NCI-H2107 treated with DMSO at 0.1 percent for 48 hours (cell line): ENCODE results near the gene CASZ1.

ENCODE experiments used
- DNase-seq: peaks from one replicate; lab custom pipeline; 2025; ENCODE audit not compliant: unreplicated experiment; lab: John Stamatoyannopoulos, UW

Gene CASZ1

DNA sequence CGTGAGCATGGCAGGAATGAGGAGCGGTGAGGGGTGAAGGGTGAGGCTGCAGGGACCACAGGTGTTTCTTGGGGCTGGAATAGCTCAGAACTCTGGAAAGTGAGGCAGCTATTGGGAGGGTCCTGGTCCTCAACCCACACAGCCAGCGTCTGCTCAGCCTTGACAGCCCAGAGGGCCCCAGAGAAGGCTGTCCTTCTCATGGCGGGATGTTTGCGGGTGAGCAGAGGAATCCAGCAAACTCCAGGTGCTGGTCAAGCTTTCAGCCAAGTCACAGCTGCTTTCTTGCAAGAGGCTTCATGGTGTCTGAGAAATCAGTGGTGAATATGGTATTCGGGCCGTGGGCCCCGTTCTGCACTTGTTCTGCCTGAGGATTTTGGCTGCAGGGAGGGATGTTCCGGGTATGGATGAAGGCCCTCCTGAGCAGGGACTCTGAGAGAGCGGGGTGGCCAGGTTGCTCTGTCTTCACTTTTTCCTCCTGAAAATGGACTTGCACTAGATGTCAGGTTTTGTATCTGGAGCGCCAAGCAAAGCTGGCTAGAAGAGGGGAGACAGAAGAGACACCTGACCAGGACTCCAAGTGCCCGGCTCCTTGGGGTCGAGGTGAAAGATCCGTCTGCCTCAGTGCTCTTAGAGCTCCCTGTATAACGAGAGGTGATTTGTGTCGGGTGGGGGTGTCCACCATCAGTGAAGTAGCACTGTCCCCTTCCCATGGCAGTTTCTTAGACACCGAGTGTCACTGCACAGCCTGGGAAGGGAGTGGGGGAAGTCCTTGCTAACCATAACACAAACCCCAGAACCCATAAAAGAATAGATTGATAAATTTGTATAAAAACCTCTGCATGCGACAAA, 181.8 kb downstream of the CASZ1 start:
- no peak for DNase-seq

- no peak for DNase-seq
Measured at GRCh38 chr1:10613861-10614260, 182.6 kb downstream of the CASZ1 start.

DNA sequence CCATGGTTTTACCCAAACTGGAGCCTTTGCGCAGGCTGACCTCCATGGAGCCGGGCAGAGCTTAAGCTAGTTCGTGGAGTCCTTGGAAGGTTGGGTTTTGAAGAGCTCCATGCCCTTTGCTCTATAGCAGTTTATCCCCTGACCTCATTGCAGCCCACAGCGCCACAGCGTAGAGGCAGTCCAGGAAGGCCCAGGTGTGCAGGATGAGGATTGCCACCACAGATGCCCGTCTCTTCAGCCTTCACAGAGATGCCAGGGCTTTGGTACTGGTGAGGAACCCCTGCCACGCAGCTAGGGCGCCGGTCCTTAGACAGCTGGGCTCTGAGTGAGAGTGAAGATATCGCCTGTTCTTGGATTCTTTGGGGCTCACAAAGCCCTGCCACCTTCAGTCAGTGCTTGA, 183.1 kb downstream of the CASZ1 start:
- DNase-seq, result no peak

- no peak for DNase-seq
Measured at GRCh38 chr1:10612436-10613160, 183.8 kb downstream of the CASZ1 start.

DNA sequence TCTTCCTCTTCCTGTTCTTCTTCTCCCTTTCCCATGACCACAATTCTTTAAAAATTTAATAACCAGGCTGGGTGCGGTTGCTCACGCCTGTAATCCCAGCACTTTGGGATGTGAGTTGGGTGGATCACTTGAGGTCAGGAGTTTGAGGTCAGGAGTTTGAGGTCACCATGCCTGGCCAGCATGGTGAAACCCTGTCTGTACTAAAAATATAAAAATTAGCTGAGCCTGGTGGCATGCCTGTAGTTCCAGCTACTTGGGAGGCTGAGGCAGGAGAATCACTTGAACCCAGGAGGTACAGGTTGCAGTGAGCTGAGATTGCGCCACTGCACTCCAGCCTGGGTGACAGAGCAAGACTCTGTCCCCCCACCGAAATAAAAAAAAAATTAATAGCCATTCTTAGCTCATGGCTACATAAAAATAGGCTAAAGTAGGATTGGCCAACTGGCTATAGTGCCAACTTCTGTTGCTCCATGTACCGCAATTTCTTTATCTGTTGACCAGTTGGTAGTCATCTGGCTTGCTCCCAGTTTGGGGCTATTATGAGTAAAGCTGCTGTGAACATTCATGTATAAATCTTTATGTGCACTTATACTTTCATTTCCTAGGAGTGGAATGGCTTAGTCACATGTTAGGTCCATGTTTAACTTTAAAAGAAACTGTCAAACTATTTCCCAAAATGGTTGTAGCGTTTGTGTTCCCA, 185.4 kb downstream of the CASZ1 start:
- DNase-seq, result no peak

GRCh38 chr1:10608690-10609089, 187.8 kb downstream of the CASZ1 start:
- DNase-seq, result no peak

DNA sequence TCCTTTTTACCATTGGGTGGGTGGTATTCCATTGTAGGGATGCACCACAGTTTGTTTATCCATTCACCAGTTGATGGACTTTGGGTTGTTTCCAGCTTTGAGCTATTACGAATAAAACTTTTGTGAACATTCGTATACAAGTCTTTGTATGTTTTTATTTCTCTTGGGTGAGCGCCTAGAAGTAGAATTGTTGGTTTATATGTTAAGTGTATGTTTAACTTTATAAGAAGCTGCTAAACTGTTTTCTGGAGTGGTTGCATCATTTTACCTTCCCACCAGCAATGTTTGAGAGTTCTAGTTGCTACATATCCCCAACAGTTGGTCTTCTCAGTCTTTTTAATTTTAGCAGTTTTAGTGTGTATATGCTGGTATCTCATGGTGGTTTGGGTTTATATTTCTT, 189.2 kb downstream of the CASZ1 start:
- no peak for DNase-seq

DNA sequence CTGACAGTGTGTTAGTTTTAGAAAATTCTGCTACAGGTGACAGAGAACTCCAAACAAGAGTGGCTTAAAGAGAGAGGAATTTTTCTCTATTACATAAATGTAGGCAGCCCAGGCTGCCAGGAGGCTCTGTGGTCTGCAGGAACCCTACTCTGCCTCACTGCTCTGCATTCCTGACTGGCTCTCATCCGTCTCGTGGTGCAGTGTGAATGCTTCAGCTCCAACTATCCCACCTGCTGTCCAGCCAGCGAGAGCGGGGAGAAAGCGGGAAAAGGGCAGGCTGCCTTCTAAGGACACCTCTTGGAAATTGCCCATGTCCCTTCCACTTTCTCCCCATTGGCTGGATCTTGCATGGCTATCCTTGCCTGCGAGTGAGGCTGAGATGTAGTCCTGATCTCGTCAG, 190.4 kb downstream of the CASZ1 start:
- DNase-seq, result no peak

DNA sequence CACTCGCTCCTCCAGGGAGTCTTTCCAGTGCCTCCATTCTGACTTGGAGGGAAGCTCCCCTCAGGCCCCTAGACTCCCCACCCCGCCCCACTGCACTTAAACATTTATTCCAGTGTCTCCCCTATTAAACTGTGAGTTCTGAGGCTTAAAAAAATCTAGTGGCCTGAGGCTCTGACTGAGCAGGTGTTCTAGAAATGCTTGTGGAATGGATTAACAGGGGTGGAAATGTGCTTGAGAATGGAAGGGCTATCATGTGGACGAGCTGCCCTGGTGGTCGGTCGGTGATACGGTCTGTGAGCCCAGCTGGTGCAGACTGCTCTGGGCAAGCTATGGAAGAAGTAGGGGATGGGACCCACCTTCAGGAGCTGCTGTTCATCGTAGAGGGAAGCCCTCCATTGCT, 191.5 kb downstream of the CASZ1 start:
- DNase-seq, result no peak

DNA sequence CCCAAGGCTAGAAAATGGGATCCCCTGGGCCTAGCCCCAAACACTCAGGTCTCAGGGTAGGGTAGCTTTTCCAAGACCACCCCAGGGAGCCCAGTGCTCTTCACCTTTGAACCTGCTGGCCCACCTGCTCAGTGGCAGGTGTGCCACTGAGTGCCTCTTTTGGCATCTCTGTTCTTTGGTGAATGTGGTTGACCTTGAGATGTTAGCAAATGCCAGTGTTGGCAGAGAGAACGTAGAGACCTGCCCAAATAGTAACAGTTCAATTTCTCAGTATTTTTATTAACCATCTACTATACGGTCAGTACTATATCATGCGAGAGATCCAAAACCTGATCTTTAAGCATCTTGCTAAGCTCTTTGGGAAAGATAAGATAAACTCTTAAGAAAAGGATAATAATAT, 193.5 kb downstream of the CASZ1 start:
- no peak for DNase-seq

- no peak for DNase-seq
Measured at GRCh38 chr1:10601342-10602070, 194.9 kb downstream of the CASZ1 start.

GRCh38 chr1:10599194-10599861, 197.1 kb downstream of the CASZ1 start:
- no peak for DNase-seq

DNA sequence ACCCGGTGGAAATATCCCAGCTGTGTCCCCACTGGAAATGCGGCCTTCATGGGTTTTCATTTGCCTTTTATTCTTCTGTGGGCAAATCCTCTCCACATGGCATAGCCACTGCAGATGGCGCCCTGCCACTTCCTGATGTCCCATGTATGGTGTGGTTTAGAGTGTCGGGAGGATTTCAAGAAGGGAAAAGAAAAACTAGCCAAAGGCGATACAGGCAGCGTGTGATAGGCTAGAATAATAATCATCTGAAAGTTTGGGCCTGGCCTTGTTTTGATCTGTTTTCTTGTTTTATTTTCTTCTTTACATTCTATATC, 198.1 kb downstream of the CASZ1 start:
- no peak for DNase-seq

DNA sequence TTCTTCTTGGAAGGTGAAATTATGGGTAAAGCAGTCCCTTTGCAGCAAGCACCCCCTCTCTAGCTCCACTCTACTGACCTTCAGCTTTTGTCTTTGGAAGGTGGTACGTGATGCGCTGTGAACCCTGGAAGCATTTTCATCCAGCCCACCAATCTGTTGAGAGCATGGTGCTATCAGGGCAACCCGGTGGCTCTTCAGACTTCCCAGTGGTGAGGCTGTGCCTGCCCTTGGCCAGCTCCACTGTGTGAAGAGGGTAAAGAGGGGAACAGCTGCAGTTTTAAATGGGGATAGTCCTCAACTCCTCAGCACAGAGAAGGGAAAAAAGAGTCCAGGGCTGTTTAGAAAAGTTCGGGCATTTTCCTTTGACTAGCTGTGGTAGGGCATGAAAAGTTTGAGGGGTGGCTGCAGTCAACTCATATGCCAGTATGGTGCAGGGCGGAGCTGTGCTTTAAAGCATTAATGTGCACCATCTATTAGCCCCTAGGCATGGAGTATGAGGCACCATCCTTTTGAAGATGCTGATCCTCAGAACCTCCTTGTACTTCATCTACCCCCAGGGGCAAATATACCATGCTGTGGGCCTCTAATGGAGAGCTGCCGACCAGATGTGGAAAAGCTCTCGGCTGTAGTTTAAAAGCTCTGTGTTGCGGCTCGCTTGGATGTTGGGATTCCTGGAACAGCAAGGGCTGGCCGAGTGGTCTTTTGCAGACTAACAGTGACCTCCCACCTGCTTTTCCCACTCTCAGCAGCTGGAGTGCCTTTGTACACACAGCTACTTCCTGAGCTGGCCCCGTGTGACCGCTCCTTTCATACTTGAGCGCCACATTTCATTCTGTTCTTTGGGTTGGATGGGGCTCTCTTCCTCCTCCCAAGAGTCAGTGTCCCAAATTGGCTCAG, 198.7 kb downstream of the CASZ1 start:
- no peak for DNase-seq

- DNase-seq, result no peak
Measured at GRCh38 chr1:10596780-10597179, 199.7 kb downstream of the CASZ1 start.

GRCh38 chr1:10594595-10595223, 201.7 kb downstream of the CASZ1 start:
- DNase-seq, result no peak

DNA sequence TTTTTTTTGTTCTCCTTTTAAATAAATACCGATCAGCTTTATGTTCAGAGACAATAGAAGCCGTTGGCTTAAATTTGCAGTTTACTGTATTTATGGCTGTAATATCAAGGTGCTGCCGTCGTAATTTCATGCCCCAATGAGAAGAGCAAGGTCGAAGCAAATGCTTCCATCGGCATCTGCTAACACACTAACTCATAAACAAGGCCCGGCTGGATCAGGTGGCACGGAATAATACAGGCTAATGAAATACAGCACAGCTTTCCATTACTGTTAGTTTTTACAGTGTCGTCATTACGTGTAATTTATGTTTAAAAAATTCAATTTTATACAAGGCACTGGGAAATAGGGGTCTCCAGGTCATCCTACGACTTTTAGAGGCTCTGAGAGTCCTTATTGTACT, 202.7 kb downstream of the CASZ1 start:
- DNase-seq, result no peak

- no peak for DNase-seq
Measured at GRCh38 chr1:10592373-10592772, 204.1 kb downstream of the CASZ1 start.

- DNase-seq, result no peak
Measured at GRCh38 chr1:10591010-10591409, 205.4 kb downstream of the CASZ1 start.
